HCT116 (cell line): ENCODE data around the gene SGSM2. TPM values are rescaled to one million over a fixed set of nuclear protein-coding genes. Genes with fewer than 3 reads are reported as not detected.
A peak's percentile ranks its signal among the peaks of the same experiment; 100 is the strongest.

Source experiments
- ATAC-seq: fragments of 200-7000 bp; cut with Tn5 transposase; 2 replicates; pipeline ENCODE4 v1.9.1; 2020; ENCODE audit warnings: mild to moderate bottlenecking, moderate library complexity
- Bru-seq: library from RNA; stranded (reverse); fragments of 400-500 nt; gene quantifications from one replicate; lab custom pipeline; 2021; lab: Mats Ljungman, UMichigan
- BruChase-seq, 2 experiments: library from RNA; stranded (reverse); fragments of 400-500 nt; gene quantifications; one replicate each; lab custom pipeline; 2021; lab: Mats Ljungman, UMichigan
- BruUV-seq: library from RNA; stranded (reverse); fragments of 400-500 nt; replicated peaks from 2 replicates; lab custom pipeline; 2021; lab: Mats Ljungman, UMichigan
- CTCF ChIA-PET: fragments of 300-600 bp; sonication (Branson Sonifier 250); formaldehyde crosslinking; loops from one replicate; lab custom pipeline; 2021; ENCODE audit warnings: antibody characterized with exemption; lab: Charles Lee
- POLR2A ChIA-PET: fragments of 300-600, 350-600 bp; sonication (Branson Sonifier 250); formaldehyde crosslinking; loops from one replicate; lab custom pipeline; 2021; ENCODE audit warnings: antibody characterized with exemption; lab: Charles Lee
- RAD21 ChIA-PET, 2 experiments: fragments of 300-600 bp; sonication (Branson Sonifier 250); formaldehyde crosslinking; loops; one replicate each; lab custom pipeline; 2023; ENCODE audit warnings: low total read pairs in 2 of 2; ENCODE audit not compliant: uncharacterized antibody in 2 of 2, unreplicated experiment in 2 of 2, low non-redundant PET in 1 of 2; lab: Charles Lee
- DNase-seq: peaks from one replicate; pipeline ENCODE4 v3.0.0-alpha.2; 2010; ENCODE audit warnings: low read depth, low spot score
- H2AFZ ChIP-seq: fragments of 200-600 bp; shearing (Covaris generic), sonication (generic); 2 replicates; pipeline ENCODE4 v1.6.1; 2017; ENCODE audit warnings: low read depth, mixed run types, mixed read lengths, antibody characterized with exemption, low read length; ENCODE audit not compliant: poor library complexity, severe bottlenecking
- H3K27ac ChIP-seq: 2 replicates; pipeline ENCODE4 v1.5.1; 2012; ENCODE audit warnings: low read depth, low read length
- H3K27me3 ChIP-seq: fragments of 200-600 bp; sonication (generic); 2 replicates; pipeline ENCODE4 v1.6.1; 2016; ENCODE audit warnings: mixed run types, low read length, mixed read lengths; ENCODE audit not compliant: insufficient read depth
- H3K36me3 ChIP-seq, 2 experiments: fragments of 200-500 bp in 1 of 2; fragments of 200-600 bp in 1 of 2; sonication (Bioruptor generic) in 1 of 2; sonication (generic) in 1 of 2; 2 replicates each; pipeline versions ENCODE4 v1.5.1 to v1.6.1; 2014 to 2016; ENCODE audit warnings: low read length in 2 of 2, inconsistent platforms in 1 of 2, mixed read lengths in 1 of 2, mixed run types in 1 of 2; ENCODE audit not compliant: insufficient read depth in 2 of 2, control insufficient read depth in 1 of 2
- H3K4me1 ChIP-seq, 2 experiments: fragments of 200-600 bp in 1 of 2; sonication (generic) in 1 of 2; 2 replicates each; pipeline versions ENCODE4 v1.5.1 to v1.6.1; 2012 to 2017; ENCODE audit warnings: low read length in 2 of 2, inconsistent platforms in 1 of 2, mild to moderate bottlenecking in 1 of 2, mixed read lengths in 1 of 2, mixed run types in 1 of 2, moderate library complexity in 1 of 2; ENCODE audit not compliant: insufficient read depth in 2 of 2, control insufficient read depth in 1 of 2
- H3K4me2 ChIP-seq: fragments of 200-600 bp; sonication (generic); 2 replicates; pipeline ENCODE4 v1.6.1; 2017; ENCODE audit warnings: mixed run types, low read length, mixed read lengths
- H3K4me3 ChIP-seq, 2 experiments: fragments of 200-600 bp in 1 of 2; sonication (generic) in 1 of 2; replicated peaks in 1 of 2; 2 replicates each; pipeline ENCODE4 v1.5.1; 2011 to 2016; ENCODE audit warnings: low read length in 2 of 2, control low read depth in 1 of 2, low read depth in 1 of 2, mild to moderate bottlenecking in 1 of 2, mixed read lengths in 1 of 2, mixed run types in 1 of 2
- H3K79me2 ChIP-seq: fragments of 200-600 bp; sonication (generic); 2 replicates; pipeline ENCODE4 v1.6.1; 2017; ENCODE audit warnings: mild to moderate bottlenecking, mixed run types, low read length, moderate library complexity, mixed read lengths; ENCODE audit not compliant: insufficient read depth
- H3K9ac ChIP-seq: fragments of 200-600 bp; sonication (generic); 2 replicates; pipeline ENCODE4 v1.6.1; 2016; ENCODE audit warnings: low read length, mixed read lengths
- H3K9me2 ChIP-seq: fragments of 200-600 bp; sonication (generic), shearing (Covaris generic); 2 replicates; pipeline ENCODE4 v1.6.1; 2017; ENCODE audit warnings: mixed run types, mild to moderate bottlenecking, moderate library complexity; ENCODE audit not compliant: insufficient read depth
- H3K9me3 ChIP-seq, 2 experiments: fragments of 200-500 bp in 1 of 2; fragments of 200-600 bp in 1 of 2; sonication (Bioruptor generic) in 1 of 2; sonication (generic) in 1 of 2; 2 replicates each; pipeline ENCODE4 v1.6.1; 2014 to 2017; ENCODE audit warnings: low read length in 2 of 2, mixed read lengths in 2 of 2, inconsistent platforms in 1 of 2, low read depth in 1 of 2, mild to moderate bottlenecking in 1 of 2, mixed run types in 1 of 2, moderate library complexity in 1 of 2; ENCODE audit not compliant: control insufficient read depth in 1 of 2, insufficient read depth in 1 of 2
- H4K20me1 ChIP-seq: fragments of 200-600 bp; sonication (generic), shearing (Covaris generic); 2 replicates; pipeline ENCODE4 v1.6.1; 2017; ENCODE audit warnings: mixed run types, mild to moderate bottlenecking, moderate library complexity; ENCODE audit not compliant: insufficient read depth
- CEBPB ChIP-seq: IDR thresholded peaks from 2 replicates; pipeline ENCODE4 v1.6.1; 2012; ENCODE audit warnings: low read depth
- EGR1 ChIP-seq: IDR thresholded peaks from 2 replicates; pipeline ENCODE4 v1.6.1; 2012; ENCODE audit warnings: low read depth
- ELF1 ChIP-seq: IDR thresholded peaks from 2 replicates; pipeline ENCODE4 v1.6.1; 2012; ENCODE audit warnings: low read depth, borderline replicate concordance
- EZH2 ChIP-seq: fragments of 200-600 bp; sonication (generic); IDR thresholded peaks from 2 replicates; pipeline ENCODE4 v1.6.1; 2017; ENCODE audit warnings: antibody characterized with exemption, mixed run types
- JUND ChIP-seq: IDR thresholded peaks from 2 replicates; pipeline ENCODE4 v1.6.1; 2012
- REST ChIP-seq: IDR thresholded peaks from 2 replicates; pipeline ENCODE4 v1.6.1; 2012; ENCODE audit warnings: low read depth
- TCF7L2 ChIP-seq: IDR thresholded peaks from 2 replicates; pipeline ENCODE4 v1.7.0; 2011; ENCODE audit warnings: borderline replicate concordance, inconsistent platforms; ENCODE audit not compliant: insufficient read depth, insufficient read length; ENCODE audit errors: extremely low read depth
- YY1 ChIP-seq: IDR thresholded peaks from 2 replicates; pipeline ENCODE4 v1.6.1; 2011; ENCODE audit warnings: low read length, low read depth, moderate library complexity, mild to moderate bottlenecking; ENCODE audit not compliant: insufficient replicate concordance; ENCODE audit errors: extremely low read depth
- ZBTB33 ChIP-seq: IDR thresholded peaks from 2 replicates; pipeline ENCODE4 v1.6.1; 2011; ENCODE audit warnings: mild to moderate bottlenecking, low read length, moderate library complexity; ENCODE audit not compliant: insufficient replicate concordance; ENCODE audit errors: extremely low read depth
- ZFX ChIP-seq: fragments of 450-650 bp; IDR thresholded peaks from 2 replicates; pipeline ENCODE4 v1.6.1; 2017
- intact Hi-C: fragments of 100-400 bp; cut with micrococcal nuclease; formaldehyde crosslinking; loops from 2 replicates; pipeline ENCODE4 v1.10.0; 2022
- long read RNA-seq: library from polyadenylated mRNA; unstranded; transcript quantifications from one replicate; pipeline ENCODE4 v2.0.0, GENCODE V29; 2021; ENCODE audit not compliant: unreplicated experiment
- polyA plus RNA-seq: library from polyadenylated mRNA; unstranded; fragments of >200 nt; gene quantifications from 2 replicates; pipeline ENCODE4 v1.2.1, GENCODE V29; 2012; ENCODE audit warnings: missing spikeins
- total RNA-seq: library from RNA; stranded (reverse); gene quantifications from one replicate; pipeline ENCODE4 v1.2.1, GENCODE V29; 2021; ENCODE audit not compliant: unreplicated experiment

SGSM2 gene
- total RNA-seq, result 68.1 TPM
- polyA plus RNA-seq, result 74.2 and 92.5 TPM in 2 replicates
- percentile 60 among the genes with signal in this experiment for Bru-seq, nascent RNA
- percentile 77 among the genes with signal in this experiment for BruChase-seq, experiment 1, labeled RNA remaining after a 6-hour chase
- percentile 72 among the genes with signal in this experiment for BruChase-seq, experiment 2, labeled RNA remaining after a 2-hour chase
- long read RNA-seq, full-length matches to known transcripts, result 11 of 92 reads
- long read RNA-seq, partial matches to known transcripts, result 43 of 92 reads
- long read RNA-seq, other reads (novel, unspliced or antisense), result 38 of 92 reads

GRCh38 chr17:2336852-2337543, at the start of gene SGSM2:
Gene SGSM2, plus strand, starts transcription at chr17:2337501. Its CDS starts 188 bp downstream, at chr17:2337689.
- Histone ChIP-seq H3K27me3 (no peaks in the 10 kb centered on the region), H3K27ac (peak within 1 kb of the TSS; percentile 86), H3K4me1 (peaks cover 2 to 29% of the 10 kb centered on the region in 2 experiments; a peak in 3 of 4 replicates), H3K9me3 (no peaks in the 10 kb centered on the region), H3K9ac (peak within 1 kb of the TSS; percentile 94), H4K20me1 (peaks cover 16% of the 10 kb centered on the region; the same call in 1 of the 2 replicates), H2AFZ (peak within 1 kb of the TSS; percentile 61), H3K4me2 (peak within 1 kb of the TSS; percentile 95), H3K4me3 (peak within 1 kb of the TSS; percentile 82 to 99), H3K9me2 (no peaks in the 10 kb centered on the region), H3K36me3 (peaks cover 24 to 42% of the 10 kb centered on the region in 2 experiments), H3K79me2 (peaks cover 64% of the 10 kb centered on the region)
- TF ChIP-seq TCF7L2 (no peak), ZFX (peak; percentile 8; the same call in 1 of the 2 replicates), JUND (no peak), CEBPB (no peak), YY1 (peak; percentile 86)
- ChIA-PET RAD21 (interaction anchor here in 1 of 2 experiments (1.2 kb wide), 1 partner anchor 56 kb away, joined by 3 read pairs; no protein-coding TSS in a partner anchor), CTCF (interaction anchor here (1.1 to 1.3 kb wide), 2 partner anchors 16 to 46 kb away, joined by 3 to 6 read pairs; no protein-coding TSS in a partner anchor), POLR2A (interaction anchor here (1.0 to 1.5 kb wide), 9 partner anchors 9 to 57 kb away, joined by 3 to 6 read pairs (median 4); partner anchors contain the start of genes SMG6 and SRR)
- intact Hi-C loops, result loop anchor here (5.0 kb wide), 1 partner anchor 70 kb away; no protein-coding TSS in a partner anchor
- ATAC-seq (peak; percentile 68), DNase-seq (no peak)
- TSS peak; percentile 65 for BruUV-seq

GRCh38 chr17:2289878-2290478, 47.3 kb upstream of the SGSM2 start:
- H4K20me1 ChIP-seq, result peaks cover 2% of the 10 kb centered on the region; the same call in 1 of the 2 replicates
- ChIA-PET CTCF (no interaction called here), POLR2A (no interaction called here), RAD21 (no interaction called here)
- H3K4me3 ChIP-seq, result no peak overlapping the region
- intact Hi-C loops, result no loop called here
- H3K9me2 ChIP-seq, result no peaks in the 10 kb centered on the region
- peaks cover 12% of the 10 kb centered on the region for H3K79me2 ChIP-seq
- H3K4me1 ChIP-seq, result no peaks in the 10 kb centered on the region
- H2AFZ ChIP-seq, result no peak overlapping the region
- DNase-seq, result no peak
- H3K4me2 ChIP-seq, result no peak overlapping the region
- no TSS peak for BruUV-seq
- no peak overlapping the region for H3K9ac ChIP-seq
- H3K27ac ChIP-seq, result no peak overlapping the region
- H3K27me3 ChIP-seq, result no peaks in the 10 kb centered on the region
- H3K9me3 ChIP-seq, result no peaks in the 10 kb centered on the region
- ATAC-seq, result no peak
- H3K36me3 ChIP-seq, result peaks cover 6 to 20% of the 10 kb centered on the region in 2 experiments; a peak in 3 of 4 replicates
- no peak for TF ChIP-seq TCF7L2
- no peak for TF ChIP-seq EGR1
- no peak for TF ChIP-seq EZH2
- TF ChIP-seq REST, result no peak
- no peak for TF ChIP-seq ZBTB33
- TF ChIP-seq ELF1, result no peak
